ENCODE measurements around the gene OTOGL. TPM values are rescaled to one million over a fixed set of nuclear protein-coding genes. Genes with fewer than 3 reads are reported as not detected.

OTOGL gene
- total RNA-seq, 2 donors from 2014 or later: not detected

GRCh38 chr12:80184926-80185325 is 85.6 kb downstream of the OTOGL start:
- no peaks in the 10 kb centered on the region for H3K9me3 Mint-ChIP-seq
- H3K36me3 Mint-ChIP-seq (ENCODE audit: low read depth): no peaks in the 10 kb centered on the region
- no peak for ATAC-seq (replicated peaks)
- H3K4me1 Mint-ChIP-seq: peaks cover 4% of the 10 kb centered on the region
- peaks cover 7% of the 10 kb centered on the region for H3K27me3 Mint-ChIP-seq
- no peak overlapping the region for H3K27ac Mint-ChIP-seq
- H3K4me3 Mint-ChIP-seq: no peak overlapping the region

- Mint-ChIP-seq H3K4me1 (peaks cover 4% of the 10 kb centered on the region), H3K27ac (no peak overlapping the region)
These were observed 87.4 kb downstream of the OTOGL start for GRCh38 chr12:80186727-80187217.

GRCh38 chr12:80187660-80188090 is 88.3 kb downstream of the OTOGL start:
- Mint-ChIP-seq H3K4me3 (no peak overlapping the region), H3K9me3 (no peaks in the 10 kb centered on the region), H3K4me1 (peaks cover 4% of the 10 kb centered on the region), H3K27me3 (peaks cover 9% of the 10 kb centered on the region), H3K36me3 (ENCODE audit: low read depth) (no peaks in the 10 kb centered on the region), H3K27ac (no peak overlapping the region)
- ATAC-seq (replicated peaks): peak; percentile 78

More at GRCh38 chr12:80186727-80187217, 87.4 kb downstream of the OTOGL start:
- Mint-ChIP-seq H3K36me3 (ENCODE audit: low read depth) (no peaks in the 10 kb centered on the region), H3K9me3 (no peaks in the 10 kb centered on the region), H3K4me3 (no peak overlapping the region), H3K27me3 (peaks cover 10% of the 10 kb centered on the region)
- peak; percentile 56 for ATAC-seq (replicated peaks)

GRCh38 chr12:80188576-80188975 is 89.2 kb downstream of the OTOGL start:
- Mint-ChIP-seq H3K36me3 (ENCODE audit: low read depth) (no peaks in the 10 kb centered on the region), H3K27ac (no peak overlapping the region), H3K27me3 (peaks cover 11% of the 10 kb centered on the region), H3K4me1 (peaks cover 4% of the 10 kb centered on the region), H3K4me3 (no peak overlapping the region), H3K9me3 (no peaks in the 10 kb centered on the region)
- ATAC-seq (replicated peaks): no peak

- Mint-ChIP-seq H3K4me1 (peaks cover 4% of the 10 kb centered on the region), H3K36me3 (ENCODE audit: low read depth) (no peaks in the 10 kb centered on the region), H3K4me3 (no peak overlapping the region), H3K27ac (no peak overlapping the region), H3K9me3 (no peaks in the 10 kb centered on the region), H3K27me3 (peaks cover 16% of the 10 kb centered on the region)
- ATAC-seq (replicated peaks): no peak
These were observed 89.9 kb downstream of the OTOGL start for GRCh38 chr12:80189241-80189640.

GRCh38 chr12:80190001-80190400 is 90.7 kb downstream of the OTOGL start:
- no peak overlapping the region for H3K27ac Mint-ChIP-seq
- no peak for ATAC-seq (replicated peaks)
- H3K9me3 Mint-ChIP-seq: no peaks in the 10 kb centered on the region
- H3K27me3 Mint-ChIP-seq: peaks cover 17% of the 10 kb centered on the region
- H3K4me3 Mint-ChIP-seq: no peak overlapping the region
- H3K4me1 Mint-ChIP-seq: peaks cover 4% of the 10 kb centered on the region
- no peaks in the 10 kb centered on the region for H3K36me3 Mint-ChIP-seq (ENCODE audit: low read depth)

- no peak overlapping the region for H3K4me3 Mint-ChIP-seq
- no peaks in the 10 kb centered on the region for H3K36me3 Mint-ChIP-seq (ENCODE audit: low read depth)
- H3K9me3 Mint-ChIP-seq: no peaks in the 10 kb centered on the region
These were observed 92.8 kb downstream of the OTOGL start for GRCh38 chr12:80192087-80192486.

GRCh38 chr12:80193865-80194264 is 94.5 kb downstream of the OTOGL start:
- H3K27me3 Mint-ChIP-seq: peaks cover 14% of the 10 kb centered on the region
- H3K9me3 Mint-ChIP-seq: no peaks in the 10 kb centered on the region
- no peaks in the 10 kb centered on the region for H3K4me1 Mint-ChIP-seq
- H3K36me3 Mint-ChIP-seq (ENCODE audit: low read depth): no peaks in the 10 kb centered on the region
- no peak for ATAC-seq (replicated peaks)
- no peak overlapping the region for H3K4me3 Mint-ChIP-seq
- no peak overlapping the region for H3K27ac Mint-ChIP-seq

More at GRCh38 chr12:80192087-80192486, 92.8 kb downstream of the OTOGL start:
- Mint-ChIP-seq H3K4me1 (peaks cover 4% of the 10 kb centered on the region), H3K27ac (no peak overlapping the region), H3K27me3 (peaks cover 17% of the 10 kb centered on the region)
- no peak for ATAC-seq (replicated peaks)

- no peaks in the 10 kb centered on the region for H3K9me3 Mint-ChIP-seq
- ATAC-seq (replicated peaks): no peak
- peaks cover 18% of the 10 kb centered on the region for H3K27me3 Mint-ChIP-seq
- H3K27ac Mint-ChIP-seq: no peak overlapping the region
- H3K4me1 Mint-ChIP-seq: no peaks in the 10 kb centered on the region
- no peaks in the 10 kb centered on the region for H3K36me3 Mint-ChIP-seq (ENCODE audit: low read depth)
- H3K4me3 Mint-ChIP-seq: no peak overlapping the region
These were observed 95.9 kb downstream of the OTOGL start for GRCh38 chr12:80195074-80195726.

- Mint-ChIP-seq H3K4me3 (no peak overlapping the region), H3K27ac (no peak overlapping the region), H3K27me3 (peaks cover 17% of the 10 kb centered on the region), H3K9me3 (no peaks in the 10 kb centered on the region), H3K4me1 (no peaks in the 10 kb centered on the region), H3K36me3 (ENCODE audit: low read depth) (no peaks in the 10 kb centered on the region)
- no peak for ATAC-seq (replicated peaks)
These were observed 96.4 kb downstream of the OTOGL start for GRCh38 chr12:80195737-80196136.

GRCh38 chr12:80196419-80196818 is 97.1 kb downstream of the OTOGL start:
- Mint-ChIP-seq H3K27me3 (peaks cover 15% of the 10 kb centered on the region), H3K36me3 (ENCODE audit: low read depth) (no peaks in the 10 kb centered on the region), H3K27ac (no peak overlapping the region), H3K4me3 (no peak overlapping the region), H3K9me3 (no peaks in the 10 kb centered on the region), H3K4me1 (no peaks in the 10 kb centered on the region)
- ATAC-seq (replicated peaks): no peak

- H3K27ac Mint-ChIP-seq: no peak overlapping the region
- no peak overlapping the region for H3K4me3 Mint-ChIP-seq
- H3K36me3 Mint-ChIP-seq (ENCODE audit: low read depth): no peaks in the 10 kb centered on the region
- peaks cover 10% of the 10 kb centered on the region for H3K27me3 Mint-ChIP-seq
- H3K9me3 Mint-ChIP-seq: no peaks in the 10 kb centered on the region
- ATAC-seq (replicated peaks): no peak
- H3K4me1 Mint-ChIP-seq: no peaks in the 10 kb centered on the region
These were observed 99.5 kb downstream of the OTOGL start for GRCh38 chr12:80198782-80199337.

GRCh38 chr12:80199931-80200330 is 100.6 kb downstream of the OTOGL start:
- no peak for ATAC-seq (replicated peaks)
- no peak overlapping the region for H3K4me3 Mint-ChIP-seq
- no peak overlapping the region for H3K27ac Mint-ChIP-seq
- H3K4me1 Mint-ChIP-seq: no peaks in the 10 kb centered on the region
- no peaks in the 10 kb centered on the region for H3K36me3 Mint-ChIP-seq (ENCODE audit: low read depth)
- peaks cover 9% of the 10 kb centered on the region for H3K27me3 Mint-ChIP-seq
- no peaks in the 10 kb centered on the region for H3K9me3 Mint-ChIP-seq

GRCh38 chr12:80200414-80200813 is 101.1 kb downstream of the OTOGL start:
- ATAC-seq (replicated peaks): no peak
- Mint-ChIP-seq H3K27me3 (peaks cover 9% of the 10 kb centered on the region), H3K9me3 (no peaks in the 10 kb centered on the region), H3K36me3 (ENCODE audit: low read depth) (no peaks in the 10 kb centered on the region), H3K4me1 (no peaks in the 10 kb centered on the region), H3K4me3 (no peak overlapping the region), H3K27ac (no peak overlapping the region)

- H3K9me3 Mint-ChIP-seq: no peaks in the 10 kb centered on the region
- H3K27me3 Mint-ChIP-seq: peaks cover 14% of the 10 kb centered on the region
- H3K4me3 Mint-ChIP-seq: no peak overlapping the region
- H3K27ac Mint-ChIP-seq: no peak overlapping the region
- H3K36me3 Mint-ChIP-seq (ENCODE audit: low read depth): no peaks in the 10 kb centered on the region
- H3K4me1 Mint-ChIP-seq: no peaks in the 10 kb centered on the region
- ATAC-seq (replicated peaks): no peak
These were observed 102.6 kb downstream of the OTOGL start for GRCh38 chr12:80201908-80202307.

Measured in activated T-helper 17 cell treated with anti-CD3 and anti-CD28 coated beads, Interleukin-2, amount 50 U/mL, for 72 hours (primary cell).